Type B pancreatic cell (in vitro differentiated cells): Measurements from ENCODE around the gene IRX4. TPM values are rescaled to one million over a fixed set of nuclear protein-coding genes. Genes with fewer than 3 reads are reported as not detected.

Source experiments
- DNase-seq: peaks from one replicate; pipeline ENCODE4 v3.0.0; 2021; ENCODE audit warnings: mixed read lengths; ENCODE audit not compliant: unreplicated experiment; ENCODE audit errors: extremely low spot score
- H3K27ac Mint-ChIP-seq: 2 replicates; pipeline ENCODE4 v1.8.0; 2021; ENCODE audit warnings: mild to moderate bottlenecking, mixed read lengths
- H3K27me3 Mint-ChIP-seq: 2 replicates; pipeline ENCODE4 v1.8.0; 2021; ENCODE audit warnings: mixed read lengths
- H3K36me3 Mint-ChIP-seq: 2 replicates; pipeline ENCODE4 v1.8.0; 2021; ENCODE audit warnings: mixed read lengths
- H3K4me1 Mint-ChIP-seq: one replicate; pipeline ENCODE4 v1.8.0; 2021; ENCODE audit warnings: mixed read lengths; ENCODE audit not compliant: unreplicated experiment
- H3K4me3 Mint-ChIP-seq: 2 replicates; pipeline ENCODE4 v1.8.0; 2021; ENCODE audit warnings: mild to moderate bottlenecking, mixed read lengths
- H3K9me3 Mint-ChIP-seq: 2 replicates; pipeline ENCODE4 v1.8.0; 2021; ENCODE audit warnings: mixed read lengths
- total RNA-seq: library from RNA; stranded (reverse); gene quantifications from 2 replicates; pipeline ENCODE4 v1.2.1, GENCODE V29; 2021; ENCODE audit warnings: low replicate concordance
- TF ChIP-seq, protein P1 (sequence below): fragments of 200-600 bp; sonication (generic); conservative IDR thresholded peaks from 2 replicates; pipeline ENCODE4 v1.5.0; 2021; ENCODE audit warnings: antibody characterized with exemption, mild to moderate bottlenecking

The IRX4 gene
- total RNA-seq, 1 donor from 2014 or later, result 1.6 TPM

DNA sequence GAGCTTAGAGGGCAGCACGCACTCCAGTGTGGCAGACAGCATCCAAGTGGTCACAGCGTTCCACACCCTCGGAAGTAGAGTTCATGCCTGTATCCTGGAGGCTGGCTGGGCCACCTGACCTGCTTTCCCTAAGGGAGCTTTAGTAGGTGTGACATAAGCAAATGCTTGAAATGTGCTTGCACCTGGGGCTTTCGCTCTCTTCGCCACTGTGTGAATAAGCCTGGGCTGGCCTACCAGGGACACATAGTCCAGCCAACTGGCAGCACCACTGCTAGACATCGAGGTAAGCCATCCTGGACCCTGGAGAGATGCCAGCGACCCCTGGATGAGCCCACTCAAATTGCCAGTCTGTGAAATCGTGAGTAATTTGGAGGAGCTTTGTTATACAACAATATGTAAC is 24.9 kb upstream of the IRX4 start:
- H3K27me3 Mint-ChIP-seq, result peaks cover 32% of the 10 kb centered on the region
- no peak overlapping the region for H3K4me3 Mint-ChIP-seq
- no peaks in the 10 kb centered on the region for H3K36me3 Mint-ChIP-seq
- no peaks in the 10 kb centered on the region for H3K9me3 Mint-ChIP-seq
- H3K4me1 Mint-ChIP-seq, result no peaks in the 10 kb centered on the region
- DNase-seq, result no peak
- TF ChIP-seq, protein P1, sequence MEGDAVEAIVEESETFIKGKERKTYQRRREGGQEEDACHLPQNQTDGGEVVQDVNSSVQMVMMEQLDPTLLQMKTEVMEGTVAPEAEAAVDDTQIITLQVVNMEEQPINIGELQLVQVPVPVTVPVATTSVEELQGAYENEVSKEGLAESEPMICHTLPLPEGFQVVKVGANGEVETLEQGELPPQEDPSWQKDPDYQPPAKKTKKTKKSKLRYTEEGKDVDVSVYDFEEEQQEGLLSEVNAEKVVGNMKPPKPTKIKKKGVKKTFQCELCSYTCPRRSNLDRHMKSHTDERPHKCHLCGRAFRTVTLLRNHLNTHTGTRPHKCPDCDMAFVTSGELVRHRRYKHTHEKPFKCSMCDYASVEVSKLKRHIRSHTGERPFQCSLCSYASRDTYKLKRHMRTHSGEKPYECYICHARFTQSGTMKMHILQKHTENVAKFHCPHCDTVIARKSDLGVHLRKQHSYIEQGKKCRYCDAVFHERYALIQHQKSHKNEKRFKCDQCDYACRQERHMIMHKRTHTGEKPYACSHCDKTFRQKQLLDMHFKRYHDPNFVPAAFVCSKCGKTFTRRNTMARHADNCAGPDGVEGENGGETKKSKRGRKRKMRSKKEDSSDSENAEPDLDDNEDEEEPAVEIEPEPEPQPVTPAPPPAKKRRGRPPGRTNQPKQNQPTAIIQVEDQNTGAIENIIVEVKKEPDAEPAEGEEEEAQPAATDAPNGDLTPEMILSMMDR, result no peak
- no peak overlapping the region for H3K27ac Mint-ChIP-seq

DNA sequence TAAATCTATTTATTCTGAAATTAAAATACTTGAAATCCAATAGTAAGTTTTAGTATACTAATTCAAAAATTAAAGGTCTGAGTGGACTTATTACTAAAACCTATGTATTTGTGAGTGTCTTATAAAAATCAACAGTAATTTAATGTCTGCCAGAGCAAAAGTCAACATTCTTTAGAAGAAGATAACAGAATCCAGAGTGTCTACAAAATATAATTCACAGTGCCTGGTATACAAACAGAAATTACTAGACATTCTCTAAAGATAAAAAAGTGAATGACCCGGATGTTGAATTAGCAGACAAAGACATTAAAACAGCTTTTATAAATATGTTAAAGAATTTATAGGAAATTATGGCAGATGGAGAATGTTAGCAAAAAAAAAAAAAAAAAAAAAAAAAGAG is 22.4 kb upstream of the IRX4 start:
- no peak overlapping the region for H3K27ac Mint-ChIP-seq
- H3K4me1 Mint-ChIP-seq, result no peaks in the 10 kb centered on the region
- H3K9me3 Mint-ChIP-seq, result peaks cover 6% of the 10 kb centered on the region
- TF ChIP-seq, protein P1, result no peak
- no peak overlapping the region for H3K4me3 Mint-ChIP-seq
- H3K27me3 Mint-ChIP-seq, result peaks cover 47% of the 10 kb centered on the region
- DNase-seq, result no peak
- no peaks in the 10 kb centered on the region for H3K36me3 Mint-ChIP-seq

DNA sequence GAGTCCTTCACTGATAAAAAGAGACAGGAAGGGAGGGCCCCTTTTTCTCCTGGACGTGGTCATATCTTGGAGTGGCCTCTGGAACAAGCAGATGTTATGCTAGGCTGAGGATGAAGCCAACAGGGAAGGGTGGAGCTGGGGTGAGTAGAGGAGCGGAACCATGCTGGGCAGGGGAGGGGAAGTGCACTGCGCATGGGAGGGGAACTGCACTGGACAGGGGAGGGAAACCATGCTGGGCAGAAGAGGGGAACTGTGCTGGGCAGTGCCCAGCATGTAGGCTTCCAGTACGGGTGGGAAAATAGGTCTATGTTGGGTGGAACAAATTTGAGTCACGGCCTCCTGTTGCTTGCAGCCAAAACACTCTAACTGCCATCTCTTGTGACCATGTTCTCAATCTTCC is 19.3 kb upstream of the IRX4 start:
- Mint-ChIP-seq H3K27ac (no peak overlapping the region), H3K4me1 (no peaks in the 10 kb centered on the region), H3K9me3 (peaks cover 6% of the 10 kb centered on the region), H3K27me3 (peaks cover 52% of the 10 kb centered on the region), H3K36me3 (no peaks in the 10 kb centered on the region), H3K4me3 (no peak overlapping the region)
- DNase-seq, result no peak
- TF ChIP-seq, protein P1, result no peak

DNA sequence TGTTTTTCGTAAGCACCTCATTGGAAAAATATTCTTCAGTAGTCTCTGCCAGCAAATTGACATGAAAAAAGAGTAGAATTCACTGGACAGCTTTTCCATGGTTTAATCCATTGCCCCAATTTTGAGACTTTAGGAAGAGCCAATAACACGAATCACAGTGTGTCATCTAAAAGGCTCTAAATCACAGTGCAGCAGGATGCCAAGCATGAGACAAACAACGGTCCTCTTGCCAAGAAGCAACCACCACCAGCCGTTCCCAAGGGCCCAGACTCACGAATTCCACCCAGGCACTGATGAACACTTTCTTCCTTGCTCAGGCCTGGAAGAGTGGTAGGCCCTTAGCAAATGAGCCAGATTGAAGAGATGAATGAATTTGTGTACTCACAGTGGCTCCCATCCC is 18.3 kb upstream of the IRX4 start:
- Mint-ChIP-seq H3K9me3 (peaks cover 6% of the 10 kb centered on the region), H3K27ac (no peak overlapping the region), H3K4me1 (no peaks in the 10 kb centered on the region), H3K36me3 (no peaks in the 10 kb centered on the region), H3K4me3 (no peak overlapping the region), H3K27me3 (peaks cover 55% of the 10 kb centered on the region)
- no peak for DNase-seq
- TF ChIP-seq, protein P1, result no peak

DNA sequence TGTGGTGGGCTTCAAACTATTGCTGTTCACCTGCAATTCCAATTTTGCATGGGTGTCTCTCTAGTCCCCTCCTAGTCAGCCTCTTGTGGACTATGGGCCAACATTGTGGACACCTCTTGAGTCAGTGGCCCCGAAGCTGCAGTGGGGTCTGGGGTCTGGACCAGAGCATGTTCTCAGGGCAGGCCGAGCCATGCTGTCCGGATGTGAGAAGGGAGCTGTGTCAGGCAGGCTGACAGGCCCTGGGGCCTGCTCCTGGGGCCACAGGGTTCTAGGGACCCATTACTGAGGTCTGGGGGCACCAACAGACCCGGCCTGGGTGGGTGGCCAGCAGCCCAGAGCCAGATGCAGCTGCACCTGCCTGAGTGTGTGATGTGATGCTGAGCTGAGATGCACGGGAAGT is 16.5 kb upstream of the IRX4 start:
- peaks cover 6% of the 10 kb centered on the region for H3K9me3 Mint-ChIP-seq
- TF ChIP-seq, protein P1, result no peak
- no peaks in the 10 kb centered on the region for H3K36me3 Mint-ChIP-seq
- H3K4me1 Mint-ChIP-seq, result no peaks in the 10 kb centered on the region
- no peak for DNase-seq
- H3K27ac Mint-ChIP-seq, result no peak overlapping the region
- no peak overlapping the region for H3K4me3 Mint-ChIP-seq
- H3K27me3 Mint-ChIP-seq, result peaks cover 64% of the 10 kb centered on the region

DNA sequence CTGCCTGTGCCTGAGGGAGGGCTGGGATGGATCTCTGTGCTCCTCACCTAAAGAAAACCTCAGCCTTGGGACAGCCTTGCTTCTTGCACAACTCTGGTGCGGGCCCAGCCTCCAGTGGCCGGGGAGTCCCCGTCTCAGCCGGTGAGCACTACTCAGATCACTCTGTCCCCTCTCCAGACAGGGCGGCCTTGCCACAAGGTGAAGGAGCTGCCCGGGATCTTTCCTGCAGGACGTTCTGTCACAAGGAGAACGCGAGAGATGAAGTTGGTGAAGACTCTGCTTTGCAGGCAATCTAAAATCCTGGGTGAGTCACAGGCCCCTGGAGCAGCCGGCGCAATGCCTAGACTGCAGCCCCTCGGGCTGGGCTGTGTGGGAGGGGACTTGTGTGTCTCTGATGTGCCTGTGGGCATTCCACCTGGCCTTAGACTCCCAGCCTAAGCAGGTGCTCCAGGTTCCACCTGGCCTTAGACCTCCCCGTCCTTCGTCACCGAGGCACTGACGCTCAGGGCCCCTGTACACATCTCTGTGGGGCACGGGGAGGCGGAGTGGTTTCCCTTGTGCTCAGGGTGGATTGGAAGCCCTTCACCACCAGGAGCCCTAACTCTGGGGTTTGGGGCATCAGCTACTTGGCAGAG is 15.2 kb upstream of the IRX4 start:
- Mint-ChIP-seq H3K4me3 (no peak overlapping the region), H3K27ac (no peak overlapping the region), H3K4me1 (no peaks in the 10 kb centered on the region), H3K36me3 (no peaks in the 10 kb centered on the region), H3K9me3 (peaks cover 6% of the 10 kb centered on the region), H3K27me3 (peaks cover 69% of the 10 kb centered on the region)
- TF ChIP-seq, protein P1, result no peak
- DNase-seq, result no peak
